Measurements from ENCODE around the gene POU6F1. TPM values are rescaled to one million over a fixed set of nuclear protein-coding genes. Genes with fewer than 3 reads are reported as not detected.

POU6F1 gene
- total and polyA plus RNA-seq, 9 of the 15 experiments (the other 6 are each of a cell fraction or from before 2014, with no cell fraction given): 0.14 to 3.3 (median 1.1) TPM

DNA sequence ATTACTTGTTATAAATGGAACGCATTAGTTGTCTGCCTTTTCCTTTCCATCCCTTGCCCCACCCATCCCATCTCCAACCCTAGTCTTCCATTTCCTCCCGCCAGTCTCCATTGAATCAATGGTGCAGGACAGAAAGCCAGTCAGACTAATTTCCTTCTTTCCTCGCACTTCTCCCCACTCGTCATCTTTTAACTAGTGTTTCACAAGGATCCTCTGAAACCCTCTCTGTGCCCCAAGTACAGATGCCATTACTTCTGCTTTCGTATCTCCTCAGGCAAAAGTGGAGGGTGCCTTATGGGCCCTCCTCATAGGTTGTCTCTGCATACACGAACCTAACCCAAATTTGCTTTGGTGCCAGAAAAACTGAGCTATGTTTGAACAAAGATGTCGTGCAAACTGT, 25.0 kb upstream of the POU6F1 start:
- in situ Hi-C loops (cut with MboI): no loop called here
- no peak overlapping the region for H2AFZ ChIP-seq (ENCODE audit: low read depth, low read length)
- peaks cover 4 to 39% of the 10 kb centered on the region in 2 experiments for H3K4me1 ChIP-seq (replicated peaks in 1 of 2; ENCODE audit: control insufficient read depth in 2 of 2, insufficient read depth in 2 of 2, low read length in 2 of 2)
- H3K9me3 ChIP-seq (replicated peaks; ENCODE audit: control insufficient read depth, insufficient read depth, low read depth, low read length): no peaks in the 10 kb centered on the region
- no peak overlapping the region for H3K4me3 ChIP-seq
- BruUV-seq (replicated peaks): TSS peak; percentile 14
- no peaks in the 10 kb centered on the region; the same call in 1 of the 2 replicates for H4K20me1 ChIP-seq (replicated peaks; ENCODE audit: control insufficient read depth, insufficient read depth, low read length)
- no peak for DNase-seq (ENCODE audit: extremely low read depth in 1 of 4, low spot score in 3 of 4)
- peaks cover 34% of the 10 kb centered on the region for H3K79me2 ChIP-seq (ENCODE audit: control insufficient read depth, insufficient read depth, low read length)
- TF ChIP-seq, protein P1, sequence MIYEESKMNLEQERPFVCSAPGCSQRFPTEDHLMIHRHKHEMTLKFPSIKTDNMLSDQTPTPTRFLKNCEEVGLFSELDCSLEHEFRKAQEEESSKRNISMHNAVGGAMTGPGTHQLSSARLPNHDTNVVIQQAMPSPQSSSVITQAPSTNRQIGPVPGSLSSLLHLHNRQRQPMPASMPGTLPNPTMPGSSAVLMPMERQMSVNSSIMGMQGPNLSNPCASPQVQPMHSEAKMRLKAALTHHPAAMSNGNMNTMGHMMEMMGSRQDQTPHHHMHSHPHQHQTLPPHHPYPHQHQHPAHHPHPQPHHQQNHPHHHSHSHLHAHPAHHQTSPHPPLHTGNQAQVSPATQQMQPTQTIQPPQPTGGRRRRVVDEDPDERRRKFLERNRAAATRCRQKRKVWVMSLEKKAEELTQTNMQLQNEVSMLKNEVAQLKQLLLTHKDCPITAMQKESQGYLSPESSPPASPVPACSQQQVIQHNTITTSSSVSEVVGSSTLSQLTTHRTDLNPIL (CRISPR knock-in tag; IDR thresholded peaks at IDR 0.05): no peak
- no peak for TF ChIP-seq STAT6 (CRISPR knock-in tag; IDR thresholded peaks at IDR 0.05)
- TF ChIP-seq ZNF639 (CRISPR knock-in tag; conservative IDR thresholded peaks at IDR 0.05 in 1 of 2, IDR thresholded peaks at IDR 0.05 in 1 of 2): no peak
- no peak for ATAC-seq
- WGBS (ENCODE audit: insufficient coverage, low coverage, missing lambda C conversion rate): 84% methylated on average over 7 of the region's 7 CpGs
- no peak overlapping the region for H3K9ac ChIP-seq (ENCODE audit: insufficient read depth in 1 of 2, low read depth in 2 of 2, low read length in 2 of 2)
- no peak for FAIRE-seq
- H3K27me3 ChIP-seq (ENCODE audit: control insufficient read depth in 2 of 2, insufficient read depth in 2 of 2, low read length in 2 of 2): no peaks in the 10 kb centered on the region
- no peaks in the 10 kb centered on the region for H3K9me1 ChIP-seq (ENCODE audit: control insufficient read depth, insufficient read depth, low read length)
- intact Hi-C loops (cut with micrococcal nuclease): no loop called here
- H3K4me2 ChIP-seq (ENCODE audit: insufficient read depth, low read length): no peak overlapping the region
- H3K36me3 ChIP-seq (ENCODE audit: control insufficient read depth, insufficient read depth, low read length): peaks cover 66% of the 10 kb centered on the region
- ChIA-PET POLR2A (interaction anchor here (0.6 kb wide), 1 partner anchor 1115 kb away, joined by 4 read pairs; no protein-coding TSS in a partner anchor), CTCF (ENCODE audit: low intra/inter-chr PET ratio) (no interaction called here)
- H3K27ac ChIP-seq (ENCODE audit: extremely low read depth, low read depth, low read length): no peak overlapping the region

Data from K562 (cell line).